ENCODE measurements around the gene GALNT10.
"Not testable (repeated sequence)": the region's sequence is repeated elsewhere in the genome, so short reads cannot be mapped to it uniquely, and the experiment has no call there.

GALNT10 gene

GRCh38 chr5:154355129-154355611 is 164.6 kb downstream of the GALNT10 start:
- TF ChIP-seq, protein P1, sequence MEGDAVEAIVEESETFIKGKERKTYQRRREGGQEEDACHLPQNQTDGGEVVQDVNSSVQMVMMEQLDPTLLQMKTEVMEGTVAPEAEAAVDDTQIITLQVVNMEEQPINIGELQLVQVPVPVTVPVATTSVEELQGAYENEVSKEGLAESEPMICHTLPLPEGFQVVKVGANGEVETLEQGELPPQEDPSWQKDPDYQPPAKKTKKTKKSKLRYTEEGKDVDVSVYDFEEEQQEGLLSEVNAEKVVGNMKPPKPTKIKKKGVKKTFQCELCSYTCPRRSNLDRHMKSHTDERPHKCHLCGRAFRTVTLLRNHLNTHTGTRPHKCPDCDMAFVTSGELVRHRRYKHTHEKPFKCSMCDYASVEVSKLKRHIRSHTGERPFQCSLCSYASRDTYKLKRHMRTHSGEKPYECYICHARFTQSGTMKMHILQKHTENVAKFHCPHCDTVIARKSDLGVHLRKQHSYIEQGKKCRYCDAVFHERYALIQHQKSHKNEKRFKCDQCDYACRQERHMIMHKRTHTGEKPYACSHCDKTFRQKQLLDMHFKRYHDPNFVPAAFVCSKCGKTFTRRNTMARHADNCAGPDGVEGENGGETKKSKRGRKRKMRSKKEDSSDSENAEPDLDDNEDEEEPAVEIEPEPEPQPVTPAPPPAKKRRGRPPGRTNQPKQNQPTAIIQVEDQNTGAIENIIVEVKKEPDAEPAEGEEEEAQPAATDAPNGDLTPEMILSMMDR (IDR thresholded peaks at IDR 0.05; ENCODE audit: low read depth, low read length) = no peak
- no peak overlapping the region for H3K4me3 ChIP-seq (replicated peaks in 1 of 2; ENCODE audit: low read depth in 2 of 2, low read length in 2 of 2)
- peak in 1 of 2 donors; percentile 55 for DNase-seq (ENCODE audit: low read depth in 2 of 2)

GRCh38 chr5:154356020-154356655 is 165.6 kb downstream of the GALNT10 start:
- TF ChIP-seq, protein P1 (IDR thresholded peaks at IDR 0.05; ENCODE audit: low read depth, low read length) = no peak
- DNase-seq (ENCODE audit: low read depth in 2 of 2) = peak; percentile 51 to 75
- H3K4me3 ChIP-seq (replicated peaks in 1 of 2; ENCODE audit: low read depth in 2 of 2, low read length in 2 of 2) = no peak overlapping the region

- no peak for DNase-seq (ENCODE audit: low read depth in 2 of 2)
- H3K4me3 ChIP-seq (replicated peaks in 1 of 2; ENCODE audit: low read depth in 2 of 2, low read length in 2 of 2) = no peak overlapping the region
- TF ChIP-seq, protein P1 (IDR thresholded peaks at IDR 0.05; ENCODE audit: low read depth, low read length) = no peak
These were observed 166.4 kb downstream of the GALNT10 start for GRCh38 chr5:154356958-154357357.

DNA sequence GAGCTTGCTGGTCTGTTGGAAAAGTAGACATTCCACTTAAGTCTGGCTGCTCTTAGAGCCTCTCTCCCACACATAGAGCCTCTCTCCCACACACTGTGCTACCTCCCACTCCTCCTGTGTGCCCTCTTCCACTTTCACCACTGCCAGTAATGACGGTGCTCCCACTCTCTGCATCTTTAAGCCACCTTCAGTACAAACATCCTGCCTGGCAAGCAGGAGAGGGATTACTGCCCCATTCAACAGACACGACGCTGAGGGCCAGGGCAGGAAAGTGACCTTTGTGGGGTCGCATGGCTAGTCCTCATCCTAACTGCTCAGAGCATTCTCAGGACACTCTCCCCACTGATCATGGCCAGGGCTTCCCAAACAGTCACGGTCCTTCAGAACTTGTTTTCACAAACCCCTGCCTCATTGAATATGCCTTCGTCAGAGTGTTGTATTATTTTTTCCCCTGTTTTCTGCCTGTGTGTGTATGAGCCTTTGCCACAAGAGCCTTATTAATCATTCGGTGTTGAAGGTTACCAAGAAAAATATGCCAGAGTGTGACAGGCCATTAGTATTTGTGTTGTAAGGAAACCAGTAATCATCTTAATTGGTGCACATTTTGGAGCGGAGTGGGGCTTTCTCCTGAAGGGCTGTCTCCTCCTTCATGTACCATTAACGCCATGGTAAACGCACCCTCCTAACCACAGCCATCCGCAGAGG is 168.1 kb downstream of the GALNT10 start:
- no peak overlapping the region for H3K4me3 ChIP-seq (replicated peaks in 1 of 2; ENCODE audit: low read depth in 2 of 2, low read length in 2 of 2)
- DNase-seq (ENCODE audit: low read depth in 2 of 2) = peak in 1 of 2 donors; percentile 49
- TF ChIP-seq, protein P1 (IDR thresholded peaks at IDR 0.05; ENCODE audit: low read depth, low read length) = no peak

GRCh38 chr5:154359221-154359573 is 168.7 kb downstream of the GALNT10 start:
- no peak for DNase-seq (ENCODE audit: low read depth in 2 of 2)
- TF ChIP-seq, protein P1 (IDR thresholded peaks at IDR 0.05; ENCODE audit: low read depth, low read length) = no peak
- no peak overlapping the region for H3K4me3 ChIP-seq (replicated peaks in 1 of 2; ENCODE audit: low read depth in 2 of 2, low read length in 2 of 2)

DNA sequence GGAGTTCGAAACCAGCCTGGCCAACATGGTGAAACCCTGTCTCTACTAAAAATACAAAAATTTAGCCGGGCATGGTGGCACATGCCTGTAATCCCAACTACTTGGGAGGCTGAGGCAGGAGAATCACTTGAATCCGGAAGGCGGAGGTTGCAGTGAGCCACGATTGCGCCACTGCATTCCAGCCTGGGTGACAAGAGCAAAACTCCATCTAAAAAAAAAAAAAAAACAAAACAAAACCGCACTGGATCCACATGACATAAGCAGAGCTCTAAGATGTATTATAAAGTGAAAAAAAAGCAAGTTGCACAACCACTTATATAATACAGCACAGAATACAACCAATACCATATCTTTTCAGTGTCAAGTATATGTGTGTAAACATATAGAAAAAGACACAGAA is 169.7 kb downstream of the GALNT10 start:
- DNase-seq (ENCODE audit: low read depth in 2 of 2) = peak; percentile 74 to 91
- not testable (repeated sequence) for H3K4me3 ChIP-seq (replicated peaks in 1 of 2; ENCODE audit: low read depth in 2 of 2, low read length in 2 of 2)

GRCh38 chr5:154363411-154363810 is 172.9 kb downstream of the GALNT10 start:
- no peak for DNase-seq (ENCODE audit: low read depth in 2 of 2)
- TF ChIP-seq, protein P1 (IDR thresholded peaks at IDR 0.05; ENCODE audit: low read depth, low read length) = no peak

More at GRCh38 chr5:154363411-154363810, 172.9 kb downstream of the GALNT10 start:
- H3K4me3 ChIP-seq (replicated peaks in 1 of 2; ENCODE audit: low read depth in 2 of 2, low read length in 2 of 2) = no peak overlapping the region

Data from cardiac fibroblast (primary cell).